IMR-90 (cell line): ENCODE results near the gene WAC.

ENCODE experiments used
- CEBPB ChIP-seq: IDR thresholded peaks from 2 replicates; pipeline ENCODE4 v1.6.1; 2012; ENCODE audit warnings: low read depth, low read length, improper control_type of control experiment
- POLR2A ChIP-seq: IDR thresholded peaks from 2 replicates; pipeline ENCODE4 v1.6.1; 2012; ENCODE audit warnings: mild to moderate bottlenecking, low read depth, low read length
- TF ChIP-seq, protein P1 (sequence below): conservative IDR thresholded peaks from 2 replicates; pipeline ENCODE4 v1.5.1; 2012; ENCODE audit warnings: mild to moderate bottlenecking, low read depth, low read length, improper control_type of control experiment

DNA sequence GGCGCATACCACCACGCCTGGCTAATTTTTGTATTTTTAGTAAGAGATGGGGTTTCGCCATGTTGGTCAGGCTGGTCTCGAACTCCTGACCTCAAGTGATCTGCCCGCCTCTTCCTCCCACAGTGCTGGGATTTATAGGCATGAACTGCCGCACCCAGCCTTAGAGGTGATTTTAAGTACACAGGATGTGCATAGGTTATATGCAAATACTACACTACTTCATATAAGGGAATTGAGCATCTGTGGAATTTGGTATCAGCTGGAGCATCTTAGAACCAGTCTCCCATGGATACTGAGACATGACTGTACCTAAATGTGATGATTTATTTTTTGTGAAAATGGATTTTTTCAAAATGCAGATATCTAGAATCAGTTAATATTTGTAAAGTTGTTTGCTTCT lies 21.1 kb downstream of the WAC start:
- TF ChIP-seq, protein P1, sequence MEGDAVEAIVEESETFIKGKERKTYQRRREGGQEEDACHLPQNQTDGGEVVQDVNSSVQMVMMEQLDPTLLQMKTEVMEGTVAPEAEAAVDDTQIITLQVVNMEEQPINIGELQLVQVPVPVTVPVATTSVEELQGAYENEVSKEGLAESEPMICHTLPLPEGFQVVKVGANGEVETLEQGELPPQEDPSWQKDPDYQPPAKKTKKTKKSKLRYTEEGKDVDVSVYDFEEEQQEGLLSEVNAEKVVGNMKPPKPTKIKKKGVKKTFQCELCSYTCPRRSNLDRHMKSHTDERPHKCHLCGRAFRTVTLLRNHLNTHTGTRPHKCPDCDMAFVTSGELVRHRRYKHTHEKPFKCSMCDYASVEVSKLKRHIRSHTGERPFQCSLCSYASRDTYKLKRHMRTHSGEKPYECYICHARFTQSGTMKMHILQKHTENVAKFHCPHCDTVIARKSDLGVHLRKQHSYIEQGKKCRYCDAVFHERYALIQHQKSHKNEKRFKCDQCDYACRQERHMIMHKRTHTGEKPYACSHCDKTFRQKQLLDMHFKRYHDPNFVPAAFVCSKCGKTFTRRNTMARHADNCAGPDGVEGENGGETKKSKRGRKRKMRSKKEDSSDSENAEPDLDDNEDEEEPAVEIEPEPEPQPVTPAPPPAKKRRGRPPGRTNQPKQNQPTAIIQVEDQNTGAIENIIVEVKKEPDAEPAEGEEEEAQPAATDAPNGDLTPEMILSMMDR: no peak
- TF ChIP-seq POLR2A: no peak
- TF ChIP-seq CEBPB: no peak
